KMS-11 (cell line): ENCODE data around the gene EXOC7.

Experiments used
- H2AFZ ChIP-seq: fragments of 200-600 bp; sonication (generic); 2 replicates; pipeline ENCODE4 v1.6.1; 2016; ENCODE audit warnings: antibody characterized with exemption, mixed run types, low read depth
- H3K27ac ChIP-seq: fragments of 200-600 bp; sonication (generic); 2 replicates; pipeline ENCODE4 v1.6.1; 2016; ENCODE audit warnings: mild to moderate bottlenecking, mixed run types
- H3K27me3 ChIP-seq: fragments of 200-600 bp; sonication (generic); 2 replicates; pipeline ENCODE4 v1.6.1; 2017; ENCODE audit warnings: mild to moderate bottlenecking, low read depth, mixed run types, moderate library complexity; ENCODE audit not compliant: insufficient read depth
- H3K36me3 ChIP-seq: fragments of 200-600 bp; sonication (generic); 2 replicates; pipeline ENCODE4 v1.6.1; 2017; ENCODE audit warnings: mild to moderate bottlenecking, mixed run types; ENCODE audit not compliant: insufficient read depth
- H3K4me1 ChIP-seq: fragments of 200-600 bp; sonication (generic); 2 replicates; pipeline ENCODE4 v1.6.1; 2016; ENCODE audit warnings: mild to moderate bottlenecking, low read depth, mixed run types; ENCODE audit not compliant: poor library complexity, severe bottlenecking
- H3K4me2 ChIP-seq: fragments of 200-600 bp; sonication (generic); 2 replicates; pipeline ENCODE4 v1.7.0; 2016; ENCODE audit warnings: mild to moderate bottlenecking, mixed run types
- H3K4me3 ChIP-seq: fragments of 200-600 bp; sonication (generic); IDR thresholded peaks from 2 replicates; pipeline ENCODE4 v1.6.1; 2017; ENCODE audit warnings: low read depth, low read length, mixed read lengths; ENCODE audit not compliant: insufficient read depth
- H3K79me2 ChIP-seq: fragments of 200-600 bp; sonication (generic); 2 replicates; pipeline ENCODE4 v1.6.1; 2016; ENCODE audit warnings: low read depth, mixed run types; ENCODE audit not compliant: insufficient read depth
- H3K9ac ChIP-seq: fragments of 200-600 bp; sonication (generic); 2 replicates; pipeline ENCODE4 v1.6.1; 2016; ENCODE audit warnings: mild to moderate bottlenecking, mixed run types
- H4K20me1 ChIP-seq: fragments of 200-600 bp; sonication (generic); 2 replicates; pipeline ENCODE4 v1.6.1; 2016; ENCODE audit warnings: mild to moderate bottlenecking, mixed run types; ENCODE audit not compliant: insufficient read depth
- TF ChIP-seq, protein P1 (sequence below): fragments of 200-600 bp; sonication (generic); conservative IDR thresholded peaks from 2 replicates; pipeline ENCODE4 v1.6.1; 2017; ENCODE audit warnings: low read depth, mild to moderate bottlenecking, antibody characterized with exemption, low read length, moderate library complexity, mixed read lengths

Gene EXOC7

GRCh38 chr17:76083536-76084182 is 19.9 kb downstream of the EXOC7 start:
- H3K4me3 ChIP-seq, result no peak overlapping the region
- H3K9ac ChIP-seq, result no peak overlapping the region
- no peaks in the 10 kb centered on the region for H3K36me3 ChIP-seq
- H2AFZ ChIP-seq, result no peak overlapping the region
- no peaks in the 10 kb centered on the region for H3K4me1 ChIP-seq
- peaks cover 7% of the 10 kb centered on the region for H3K27me3 ChIP-seq
- TF ChIP-seq, protein P1, sequence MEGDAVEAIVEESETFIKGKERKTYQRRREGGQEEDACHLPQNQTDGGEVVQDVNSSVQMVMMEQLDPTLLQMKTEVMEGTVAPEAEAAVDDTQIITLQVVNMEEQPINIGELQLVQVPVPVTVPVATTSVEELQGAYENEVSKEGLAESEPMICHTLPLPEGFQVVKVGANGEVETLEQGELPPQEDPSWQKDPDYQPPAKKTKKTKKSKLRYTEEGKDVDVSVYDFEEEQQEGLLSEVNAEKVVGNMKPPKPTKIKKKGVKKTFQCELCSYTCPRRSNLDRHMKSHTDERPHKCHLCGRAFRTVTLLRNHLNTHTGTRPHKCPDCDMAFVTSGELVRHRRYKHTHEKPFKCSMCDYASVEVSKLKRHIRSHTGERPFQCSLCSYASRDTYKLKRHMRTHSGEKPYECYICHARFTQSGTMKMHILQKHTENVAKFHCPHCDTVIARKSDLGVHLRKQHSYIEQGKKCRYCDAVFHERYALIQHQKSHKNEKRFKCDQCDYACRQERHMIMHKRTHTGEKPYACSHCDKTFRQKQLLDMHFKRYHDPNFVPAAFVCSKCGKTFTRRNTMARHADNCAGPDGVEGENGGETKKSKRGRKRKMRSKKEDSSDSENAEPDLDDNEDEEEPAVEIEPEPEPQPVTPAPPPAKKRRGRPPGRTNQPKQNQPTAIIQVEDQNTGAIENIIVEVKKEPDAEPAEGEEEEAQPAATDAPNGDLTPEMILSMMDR, result no peak
- H3K27ac ChIP-seq, result no peak overlapping the region
- no peaks in the 10 kb centered on the region for H3K79me2 ChIP-seq
- no peaks in the 10 kb centered on the region for H4K20me1 ChIP-seq
- H3K4me2 ChIP-seq, result no peak overlapping the region

DNA sequence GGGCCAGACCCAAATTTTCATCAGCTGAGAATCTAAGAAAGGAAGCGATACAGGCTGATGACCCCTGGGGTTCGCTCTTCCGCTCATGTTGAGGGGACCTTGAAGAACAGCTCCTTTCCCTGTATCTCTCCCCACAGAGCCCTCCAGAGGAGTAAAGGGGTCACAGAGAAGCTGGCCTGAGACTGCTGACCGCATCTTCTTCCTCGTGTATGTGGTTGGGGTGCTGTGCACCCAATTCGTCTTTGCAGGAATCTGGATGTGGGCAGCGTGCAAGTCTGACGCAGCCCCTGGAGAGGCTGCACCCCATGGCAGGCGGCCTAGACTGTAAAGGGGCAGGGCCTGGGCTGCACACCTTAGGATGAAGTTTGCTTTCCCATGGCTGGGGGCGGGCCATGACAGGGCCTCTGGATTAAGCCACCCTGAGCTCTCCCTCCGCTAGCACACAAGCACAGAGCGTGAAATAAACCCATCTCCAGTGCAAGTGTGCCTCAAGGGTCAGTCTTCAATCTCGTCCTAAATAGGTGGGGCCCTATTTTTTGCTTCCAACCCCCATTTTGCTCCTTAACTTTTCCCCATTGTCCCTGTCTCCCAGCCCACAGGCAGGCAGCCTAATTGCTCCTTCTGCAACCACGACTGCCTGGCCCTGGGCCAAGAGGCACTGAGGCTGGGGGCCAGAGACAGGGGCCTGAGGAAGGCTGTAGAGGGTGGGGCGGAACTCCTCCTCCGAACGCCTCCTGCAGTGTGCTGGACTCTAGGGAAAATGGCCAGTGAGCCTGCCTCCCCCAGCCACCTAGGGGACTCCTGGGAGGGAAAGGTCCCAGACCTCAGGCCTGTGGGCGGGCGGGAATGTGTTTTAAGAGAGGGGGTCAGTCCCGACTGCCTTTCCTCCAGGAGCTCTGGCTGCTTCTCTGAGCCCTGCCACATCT is 21.0 kb downstream of the EXOC7 start:
- no peaks in the 10 kb centered on the region for H3K36me3 ChIP-seq
- H3K4me2 ChIP-seq, result no peak overlapping the region
- H4K20me1 ChIP-seq, result no peaks in the 10 kb centered on the region
- no peak overlapping the region for H2AFZ ChIP-seq
- H3K27me3 ChIP-seq, result peaks cover 11% of the 10 kb centered on the region
- H3K27ac ChIP-seq, result no peak overlapping the region
- no peaks in the 10 kb centered on the region for H3K4me1 ChIP-seq
- H3K79me2 ChIP-seq, result no peaks in the 10 kb centered on the region
- no peak overlapping the region for H3K4me3 ChIP-seq
- TF ChIP-seq, protein P1, result no peak
- H3K9ac ChIP-seq, result no peak overlapping the region

GRCh38 chr17:76081295-76082210 is 22.0 kb downstream of the EXOC7 start:
- no peaks in the 10 kb centered on the region for H3K36me3 ChIP-seq
- no peak overlapping the region for H3K4me3 ChIP-seq
- peaks cover 15% of the 10 kb centered on the region for H3K27me3 ChIP-seq
- H4K20me1 ChIP-seq, result no peaks in the 10 kb centered on the region
- H2AFZ ChIP-seq, result no peak overlapping the region
- no peak overlapping the region for H3K9ac ChIP-seq
- TF ChIP-seq, protein P1, result no peak
- no peaks in the 10 kb centered on the region for H3K4me1 ChIP-seq
- H3K79me2 ChIP-seq, result no peaks in the 10 kb centered on the region
- H3K27ac ChIP-seq, result no peak overlapping the region
- H3K4me2 ChIP-seq, result no peak overlapping the region

GRCh38 chr17:76080768-76081287 is 22.8 kb downstream of the EXOC7 start:
- Histone ChIP-seq H3K9ac (no peak overlapping the region), H3K79me2 (no peaks in the 10 kb centered on the region), H2AFZ (no peak overlapping the region), H3K4me1 (no peaks in the 10 kb centered on the region), H4K20me1 (no peaks in the 10 kb centered on the region), H3K36me3 (no peaks in the 10 kb centered on the region), H3K4me3 (no peak overlapping the region), H3K27me3 (peaks cover 15% of the 10 kb centered on the region), H3K4me2 (no peak overlapping the region), H3K27ac (no peak overlapping the region)
- TF ChIP-seq, protein P1, result no peak
